Measurements from ENCODE around the gene IMMP2L. TPM values are rescaled to one million over a fixed set of nuclear protein-coding genes. Genes with fewer than 3 reads are reported as not detected.
"Not testable (repeated sequence)": the region's sequence is repeated elsewhere in the genome, so short reads cannot be mapped to it uniquely, and the experiment has no call there.

The IMMP2L gene
- total RNA-seq, 2 experiments from 2014 or later = 8.9 to 18.7 TPM

GRCh38 chr7:111255576-111255975, 306.7 kb downstream of the IMMP2L start:
- POLR2A ChIA-PET = no interaction called here
- intact Hi-C loops (cut with DNase I, micrococcal nuclease) = no loop called here
- ATAC-seq (ENCODE audit: poor library complexity) = no peak

DNA sequence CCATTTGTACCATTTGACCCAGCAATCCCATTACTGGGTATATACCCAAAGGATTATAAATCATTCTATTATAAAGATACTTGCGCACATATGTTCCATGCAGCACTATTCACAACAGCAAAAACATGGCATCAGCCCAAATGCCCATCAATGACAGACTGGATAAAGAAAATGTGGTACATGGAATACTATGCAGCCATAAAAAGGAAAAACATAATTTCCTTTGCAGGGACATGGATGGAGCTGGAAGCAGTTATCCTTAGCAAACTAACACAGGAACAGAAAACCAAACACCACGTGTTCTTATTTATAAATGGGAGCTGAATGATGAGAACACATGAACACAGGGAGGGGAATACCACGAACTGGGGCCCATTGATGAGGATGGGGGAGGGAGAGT, 310.9 kb downstream of the IMMP2L start:
- H3K4me1 Mint-ChIP-seq (ENCODE audit: low read depth); intact Hi-C loops (cut with DNase I, micrococcal nuclease); H3K9me3 Mint-ChIP-seq; POLR2A ChIA-PET; ATAC-seq (ENCODE audit: poor library complexity); H3K27me3 ChIP-seq (ENCODE audit: control insufficient read depth in 1 of 2, insufficient read depth in 2 of 2, low read length in 2 of 2); H3K9me3 ChIP-seq (ENCODE audit: control insufficient read depth in 1 of 2, insufficient read depth in 1 of 2, low read length in 2 of 2); DNase-seq; CTCF ChIA-PET; H3K27ac ChIP-seq (ENCODE audit: low read depth in 1 of 2, low read length in 2 of 2); H3K27me3 Mint-ChIP-seq; H3K4me1 ChIP-seq (ENCODE audit: insufficient read depth, low read length); H3K4me3 ChIP-seq (ENCODE audit: low read length); H3K36me3 ChIP-seq (ENCODE audit: insufficient read depth, low read length); H3K27ac Mint-ChIP-seq; H3K4me3 Mint-ChIP-seq: not testable (repeated sequence)
- H3K36me3 Mint-ChIP-seq (ENCODE audit: low read depth) = peaks cover 46% of the 10 kb centered on the region

More at GRCh38 chr7:111255576-111255975, 306.7 kb downstream of the IMMP2L start:
- peaks cover 3% of the 10 kb centered on the region for H3K9me3 Mint-ChIP-seq
- no peaks in the 10 kb centered on the region for H3K4me1 ChIP-seq (ENCODE audit: insufficient read depth, low read length)
- H3K4me3 ChIP-seq (ENCODE audit: low read length) = no peak overlapping the region
- no peaks in the 10 kb centered on the region for H3K27me3 ChIP-seq (ENCODE audit: control insufficient read depth in 1 of 2, insufficient read depth in 2 of 2, low read length in 2 of 2)
- H3K4me1 Mint-ChIP-seq (ENCODE audit: low read depth) = no peaks in the 10 kb centered on the region
- CTCF ChIA-PET = no interaction called here
- no peaks in the 10 kb centered on the region for H3K36me3 ChIP-seq (ENCODE audit: insufficient read depth, low read length)
- no peak overlapping the region for H3K27ac Mint-ChIP-seq
- no peaks in the 10 kb centered on the region for H3K27me3 Mint-ChIP-seq
- DNase-seq = no peak
- H3K27ac ChIP-seq (ENCODE audit: low read depth in 1 of 2, low read length in 2 of 2) = no peak overlapping the region
- peaks cover 32% of the 10 kb centered on the region for H3K36me3 Mint-ChIP-seq (ENCODE audit: low read depth)
- H3K9me3 ChIP-seq (ENCODE audit: control insufficient read depth in 1 of 2, insufficient read depth in 1 of 2, low read length in 2 of 2) = no peaks in the 10 kb centered on the region
- TF ChIP-seq, protein P1, sequence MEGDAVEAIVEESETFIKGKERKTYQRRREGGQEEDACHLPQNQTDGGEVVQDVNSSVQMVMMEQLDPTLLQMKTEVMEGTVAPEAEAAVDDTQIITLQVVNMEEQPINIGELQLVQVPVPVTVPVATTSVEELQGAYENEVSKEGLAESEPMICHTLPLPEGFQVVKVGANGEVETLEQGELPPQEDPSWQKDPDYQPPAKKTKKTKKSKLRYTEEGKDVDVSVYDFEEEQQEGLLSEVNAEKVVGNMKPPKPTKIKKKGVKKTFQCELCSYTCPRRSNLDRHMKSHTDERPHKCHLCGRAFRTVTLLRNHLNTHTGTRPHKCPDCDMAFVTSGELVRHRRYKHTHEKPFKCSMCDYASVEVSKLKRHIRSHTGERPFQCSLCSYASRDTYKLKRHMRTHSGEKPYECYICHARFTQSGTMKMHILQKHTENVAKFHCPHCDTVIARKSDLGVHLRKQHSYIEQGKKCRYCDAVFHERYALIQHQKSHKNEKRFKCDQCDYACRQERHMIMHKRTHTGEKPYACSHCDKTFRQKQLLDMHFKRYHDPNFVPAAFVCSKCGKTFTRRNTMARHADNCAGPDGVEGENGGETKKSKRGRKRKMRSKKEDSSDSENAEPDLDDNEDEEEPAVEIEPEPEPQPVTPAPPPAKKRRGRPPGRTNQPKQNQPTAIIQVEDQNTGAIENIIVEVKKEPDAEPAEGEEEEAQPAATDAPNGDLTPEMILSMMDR (IDR thresholded peaks at IDR 0.05) = no peak
- H3K4me3 Mint-ChIP-seq = no peak overlapping the region

GRCh38 chr7:111249807-111250206, 312.5 kb downstream of the IMMP2L start:
- DNase-seq; H3K4me1 ChIP-seq (ENCODE audit: insufficient read depth, low read length); H3K36me3 ChIP-seq (ENCODE audit: insufficient read depth, low read length); H3K27me3 Mint-ChIP-seq; H3K27ac Mint-ChIP-seq; H3K9me3 Mint-ChIP-seq; CTCF ChIA-PET; H3K27me3 ChIP-seq (ENCODE audit: control insufficient read depth in 1 of 2, insufficient read depth in 2 of 2, low read length in 2 of 2); intact Hi-C loops (cut with DNase I, micrococcal nuclease); H3K4me3 ChIP-seq (ENCODE audit: low read length); POLR2A ChIA-PET; H3K4me1 Mint-ChIP-seq (ENCODE audit: low read depth); ATAC-seq (ENCODE audit: poor library complexity); H3K9me3 ChIP-seq (ENCODE audit: control insufficient read depth in 1 of 2, insufficient read depth in 1 of 2, low read length in 2 of 2); H3K4me3 Mint-ChIP-seq; H3K27ac ChIP-seq (ENCODE audit: low read depth in 1 of 2, low read length in 2 of 2): not testable (repeated sequence)
- H3K36me3 Mint-ChIP-seq (ENCODE audit: low read depth) = peaks cover 46% of the 10 kb centered on the region

DNA sequence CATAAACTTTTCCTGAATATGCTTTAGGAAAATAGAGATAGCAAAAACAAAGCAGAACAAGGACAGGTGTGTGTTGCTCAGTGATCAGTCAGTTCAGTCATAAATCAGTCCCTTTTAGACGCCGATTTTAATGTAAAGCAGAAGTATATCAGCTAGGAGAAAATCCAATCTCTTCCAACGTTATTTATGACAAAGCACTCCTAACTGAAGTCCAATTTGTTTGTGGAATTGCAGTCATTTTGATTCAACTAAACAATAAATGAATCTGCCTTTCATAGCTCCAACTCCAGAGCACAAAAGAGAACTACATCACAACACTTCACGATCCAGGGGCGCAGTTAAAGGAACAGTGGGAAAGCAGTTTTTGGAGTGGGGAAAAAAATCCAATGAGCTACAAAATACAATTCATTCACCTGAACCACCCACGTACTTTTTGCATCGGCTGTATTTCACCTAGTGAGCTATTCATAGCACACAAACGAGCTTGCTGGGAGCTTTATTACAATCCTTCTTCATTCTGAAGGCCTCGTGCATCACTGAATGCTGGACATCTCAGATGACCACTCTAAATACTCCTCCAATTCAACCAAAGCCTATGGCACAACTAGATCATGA, 320.0 kb downstream of the IMMP2L start:
- no peaks in the 10 kb centered on the region for H3K36me3 Mint-ChIP-seq (ENCODE audit: low read depth)
- Histone ChIP-seq H3K4me3 (ENCODE audit: low read length) (no peak overlapping the region), H3K27ac (ENCODE audit: low read depth in 1 of 2, low read length in 2 of 2) (no peak overlapping the region), H3K36me3 (ENCODE audit: insufficient read depth, low read length) (no peaks in the 10 kb centered on the region), H3K4me1 (ENCODE audit: insufficient read depth, low read length) (no peaks in the 10 kb centered on the region), H3K27me3 (ENCODE audit: control insufficient read depth in 1 of 2, insufficient read depth in 2 of 2, low read length in 2 of 2) (no peaks in the 10 kb centered on the region), H3K9me3 (ENCODE audit: control insufficient read depth in 1 of 2, insufficient read depth in 1 of 2, low read length in 2 of 2) (no peaks in the 10 kb centered on the region)
- TF ChIP-seq, protein P1 (IDR thresholded peaks at IDR 0.05) = no peak
- ChIA-PET POLR2A (no interaction called here), CTCF (no interaction called here)
- no peak overlapping the region for H3K4me3 Mint-ChIP-seq
- no peaks in the 10 kb centered on the region for H3K27me3 Mint-ChIP-seq
- H3K9me3 Mint-ChIP-seq = no peaks in the 10 kb centered on the region
- intact Hi-C loops (cut with DNase I, micrococcal nuclease) = no loop called here
- DNase-seq = no peak
- peaks cover 6% of the 10 kb centered on the region for H3K4me1 Mint-ChIP-seq (ENCODE audit: low read depth)
- ATAC-seq (ENCODE audit: poor library complexity) = no peak
- H3K27ac Mint-ChIP-seq = no peak overlapping the region
